Mammary epithelial cell (primary cell): Measurements from ENCODE around the gene VSIR.

Source experiments
- CTCF ChIP-seq, 2 donors: IDR thresholded peaks in 1 of 2; conservative IDR thresholded peaks in 1 of 2; 2 replicates each; pipeline ENCODE4 v1.5.1; 2011 to 2012; ENCODE audit warnings: inconsistent platforms in 2 of 2, low read length in 2 of 2, mild to moderate bottlenecking in 2 of 2, control low read depth in 1 of 2, low read depth in 1 of 2; ENCODE audit not compliant: insufficient read depth in 1 of 2; ENCODE audit errors: extremely low read depth in 1 of 2
- EZH2 ChIP-seq: IDR thresholded peaks from 2 replicates; pipeline ENCODE4 v1.6.1; 2012; ENCODE audit warnings: low read length, inconsistent platforms, borderline replicate concordance

- TF ChIP-seq CTCF (conservative IDR thresholded peaks at IDR 0.05 in 1 of 2, IDR thresholded peaks at IDR 0.05 in 1 of 2; ENCODE audit: extremely low read depth in 1 of 2, insufficient read depth in 1 of 2, low read depth in 1 of 2, low read length in 2 of 2), result no peak
- TF ChIP-seq EZH2, result no peak
Measured at GRCh38 chr10:71712572-71713134, 60.7 kb downstream of the VSIR start.
